ENCODE results near the gene SPATS2L.

DNA sequence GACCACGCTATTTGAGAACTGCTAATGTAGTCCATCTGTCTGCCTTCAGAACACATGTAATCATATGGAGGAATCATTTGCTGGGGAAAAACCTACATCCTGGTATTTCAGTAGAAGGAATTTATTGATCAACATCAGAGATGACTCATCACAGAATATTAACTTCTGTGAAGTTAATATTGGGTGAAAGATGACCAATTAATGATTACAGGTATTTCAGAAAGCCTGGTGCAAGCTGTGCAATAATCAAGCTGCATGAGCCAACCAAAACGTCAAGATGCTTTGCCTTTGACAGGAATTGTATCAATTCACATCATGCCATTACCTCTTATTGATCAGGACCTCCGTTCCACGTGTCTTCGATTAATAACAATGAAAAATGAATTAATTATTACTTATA lies 9.4 kb upstream of the SPATS2L start:
- no peak for TF ChIP-seq ZNF274 (IDR thresholded peaks at IDR 0.05; ENCODE audit: low read depth, low read length)
- no peak for TF ChIP-seq YY1 (IDR thresholded peaks at IDR 0.05; ENCODE audit: insufficient read depth, insufficient read length)

Data from NT2/D1 (cell line).